HG03280 (cell line): ENCODE measurements around the gene TOM1L2.

Experiments used
- ATAC-seq: cut with Tn5 transposase; IDR thresholded peaks from one replicate; pipeline ENCODE4 v1.9.1; 2021; ENCODE audit warnings: mild to moderate bottlenecking, moderate library complexity; ENCODE audit not compliant: unreplicated experiment

The TOM1L2 gene

GRCh38 chr17:17880577-17881196 is 91.5 kb downstream of the TOM1L2 start:
- no peak for ATAC-seq

- ATAC-seq, result no peak
These were observed 94.5 kb downstream of the TOM1L2 start for GRCh38 chr17:17877529-17878358.

GRCh38 chr17:17876959-17877528 is 95.2 kb downstream of the TOM1L2 start:
- no peak for ATAC-seq

- ATAC-seq, result no peak
These were observed 97.7 kb downstream of the TOM1L2 start for GRCh38 chr17:17874478-17874877.

GRCh38 chr17:17873450-17873991 is 98.7 kb downstream of the TOM1L2 start:
- no peak for ATAC-seq

GRCh38 chr17:17872547-17873345 is 99.5 kb downstream of the TOM1L2 start:
- no peak for ATAC-seq

GRCh38 chr17:17871913-17872312 is 100.3 kb downstream of the TOM1L2 start:
- no peak for ATAC-seq

GRCh38 chr17:17870247-17870646 is 102.0 kb downstream of the TOM1L2 start:
- ATAC-seq, result no peak

- no peak for ATAC-seq
These were observed 103.3 kb downstream of the TOM1L2 start for GRCh38 chr17:17868641-17869522.

- ATAC-seq, result no peak
These were observed 105.3 kb downstream of the TOM1L2 start for GRCh38 chr17:17866897-17867296.

GRCh38 chr17:17866425-17866824 is 105.8 kb downstream of the TOM1L2 start:
- ATAC-seq, result no peak

GRCh38 chr17:17865035-17865434 is 107.2 kb downstream of the TOM1L2 start:
- no peak for ATAC-seq

- ATAC-seq, result no peak
These were observed 111.5 kb downstream of the TOM1L2 start for GRCh38 chr17:17860766-17861107.

GRCh38 chr17:17859909-17860765 is 112.1 kb downstream of the TOM1L2 start:
- ATAC-seq, result no peak

GRCh38 chr17:17857496-17857895 is 114.7 kb downstream of the TOM1L2 start:
- ATAC-seq, result no peak

GRCh38 chr17:17856386-17856785 is 115.8 kb downstream of the TOM1L2 start:
- ATAC-seq, result no peak

- ATAC-seq, result no peak
These were observed 116.2 kb downstream of the TOM1L2 start for GRCh38 chr17:17855976-17856375.

GRCh38 chr17:17853811-17854447 is 118.3 kb downstream of the TOM1L2 start:
- no peak for ATAC-seq

- no peak for ATAC-seq
These were observed 119.3 kb downstream of the TOM1L2 start for GRCh38 chr17:17852930-17853329.
